Calu3 (cell line): Measurements from ENCODE around the gene SFTPA2. TPM values are rescaled to one million over a fixed set of nuclear protein-coding genes. Genes with fewer than 3 reads are reported as not detected.
"Not testable (repeated sequence)": the region's sequence is repeated elsewhere in the genome, so short reads cannot be mapped to it uniquely, and the experiment has no call there.

Experiments used
- BruUV-seq: library from RNA; stranded (reverse); fragments of 400-500 nt; replicated peaks from 2 replicates; lab custom pipeline; 2021; lab: Mats Ljungman, UMichigan
- CTCF ChIA-PET: fragments of 300-600 bp; sonication (Branson Sonifier 250); formaldehyde crosslinking; loops from one replicate; lab custom pipeline; 2022; ENCODE audit warnings: antibody characterized with exemption; lab: Charles Lee
- DNase-seq: peaks from one replicate; pipeline ENCODE4 v3.0.0; 2022
- H3K27ac Mint-ChIP-seq: one replicate; pipeline ENCODE4 v1.8.0; 2022; ENCODE audit warnings: mixed read lengths; ENCODE audit not compliant: unreplicated experiment
- H3K27me3 Mint-ChIP-seq: one replicate; pipeline ENCODE4 v1.8.0; 2022; ENCODE audit warnings: mixed read lengths; ENCODE audit not compliant: unreplicated experiment
- H3K36me3 Mint-ChIP-seq: one replicate; pipeline ENCODE4 v1.8.0; 2022; ENCODE audit warnings: mild to moderate bottlenecking, moderate library complexity, mixed read lengths; ENCODE audit not compliant: insufficient read depth, unreplicated experiment
- H3K4me1 Mint-ChIP-seq: one replicate; pipeline ENCODE4 v1.8.0; 2022; ENCODE audit warnings: mild to moderate bottlenecking, low read depth, mixed read lengths; ENCODE audit not compliant: unreplicated experiment
- H3K4me3 Mint-ChIP-seq: one replicate; pipeline ENCODE4 v1.8.0; 2022; ENCODE audit warnings: mild to moderate bottlenecking, low read depth, moderate library complexity, mixed read lengths; ENCODE audit not compliant: unreplicated experiment
- H3K9me3 Mint-ChIP-seq: one replicate; pipeline ENCODE4 v1.8.0; 2022; ENCODE audit warnings: low read depth, mixed read lengths; ENCODE audit not compliant: unreplicated experiment
- intact Hi-C: fragments of 100-400 bp; cut with micrococcal nuclease; formaldehyde crosslinking; loops from one replicate; pipeline ENCODE4 v1.10.0; 2022; ENCODE audit not compliant: unreplicated experiment
- total RNA-seq: library from RNA; stranded (reverse); gene quantifications from 2 replicates; pipeline ENCODE4 v1.2.3, GENCODE V29; 2022
- TF ChIP-seq, protein P1 (sequence below): fragments of 200-600 bp; IDR thresholded peaks from one replicate; pipeline ENCODE4 v1.8.0; 2022; ENCODE audit warnings: antibody characterized with exemption; ENCODE audit not compliant: unreplicated experiment

SFTPA2 gene
- total RNA-seq, 1 experiment from 2014 or later, result 0.21 TPM

DNA sequence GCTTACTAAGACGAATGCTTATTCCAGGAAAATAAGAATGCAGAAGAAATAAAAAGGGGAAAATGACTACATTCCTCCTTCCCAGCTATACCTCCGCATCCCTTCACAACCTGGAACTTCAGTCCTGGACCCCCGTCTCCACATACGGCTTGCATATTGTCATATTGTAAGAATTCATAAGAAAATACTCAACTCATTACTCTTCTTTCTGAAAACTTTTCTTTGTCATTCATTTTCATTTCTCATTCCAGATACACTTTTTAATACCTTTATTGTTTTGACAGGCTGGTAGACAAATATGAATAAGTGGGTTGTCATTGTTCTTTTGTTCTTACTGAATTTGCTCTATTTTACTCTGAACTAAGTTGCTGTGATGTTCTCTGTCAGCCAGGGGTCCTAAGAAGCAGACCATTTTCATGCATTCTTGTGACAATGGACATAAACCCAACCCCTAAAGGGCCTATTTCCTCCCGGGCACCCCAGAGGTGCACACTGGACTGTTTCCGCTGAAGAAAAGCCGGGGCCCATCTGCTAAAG is 23.3 kb upstream of the SFTPA2 start:
- Mint-ChIP-seq H3K4me3 (no peak overlapping the region), H3K9me3 (no peaks in the 10 kb centered on the region), H3K36me3 (no peaks in the 10 kb centered on the region), H3K27me3 (peaks cover 64% of the 10 kb centered on the region), H3K27ac (no peak overlapping the region), H3K4me1 (no peaks in the 10 kb centered on the region)
- intact Hi-C loops, result no loop called here
- TF ChIP-seq, protein P1, sequence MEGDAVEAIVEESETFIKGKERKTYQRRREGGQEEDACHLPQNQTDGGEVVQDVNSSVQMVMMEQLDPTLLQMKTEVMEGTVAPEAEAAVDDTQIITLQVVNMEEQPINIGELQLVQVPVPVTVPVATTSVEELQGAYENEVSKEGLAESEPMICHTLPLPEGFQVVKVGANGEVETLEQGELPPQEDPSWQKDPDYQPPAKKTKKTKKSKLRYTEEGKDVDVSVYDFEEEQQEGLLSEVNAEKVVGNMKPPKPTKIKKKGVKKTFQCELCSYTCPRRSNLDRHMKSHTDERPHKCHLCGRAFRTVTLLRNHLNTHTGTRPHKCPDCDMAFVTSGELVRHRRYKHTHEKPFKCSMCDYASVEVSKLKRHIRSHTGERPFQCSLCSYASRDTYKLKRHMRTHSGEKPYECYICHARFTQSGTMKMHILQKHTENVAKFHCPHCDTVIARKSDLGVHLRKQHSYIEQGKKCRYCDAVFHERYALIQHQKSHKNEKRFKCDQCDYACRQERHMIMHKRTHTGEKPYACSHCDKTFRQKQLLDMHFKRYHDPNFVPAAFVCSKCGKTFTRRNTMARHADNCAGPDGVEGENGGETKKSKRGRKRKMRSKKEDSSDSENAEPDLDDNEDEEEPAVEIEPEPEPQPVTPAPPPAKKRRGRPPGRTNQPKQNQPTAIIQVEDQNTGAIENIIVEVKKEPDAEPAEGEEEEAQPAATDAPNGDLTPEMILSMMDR, result no peak
- DNase-seq, result no peak
- BruUV-seq, result no TSS peak
- CTCF ChIA-PET, result no interaction called here

DNA sequence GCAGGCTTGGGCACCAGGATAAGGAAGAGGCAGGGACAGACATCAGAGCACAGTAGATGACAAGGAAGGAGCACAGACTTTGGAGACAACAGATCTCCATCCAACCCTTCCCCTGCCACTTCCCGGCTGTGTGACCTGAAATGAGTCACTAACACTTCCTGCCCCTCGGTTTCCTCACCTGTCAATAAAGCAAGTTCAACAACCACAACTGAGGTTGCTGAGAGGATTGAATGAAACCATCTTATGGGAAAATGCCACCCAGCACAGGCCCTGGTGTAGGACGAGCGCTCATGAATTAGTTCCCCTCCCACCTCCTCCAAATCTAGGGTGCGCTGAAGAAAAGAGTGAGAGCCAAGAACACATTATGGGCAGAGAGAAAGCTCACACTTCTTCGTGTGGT is 22.7 kb upstream of the SFTPA2 start:
- DNase-seq, H3K4me3 Mint-ChIP-seq, BruUV-seq, H3K27ac Mint-ChIP-seq, intact Hi-C loops, H3K4me1 Mint-ChIP-seq, CTCF ChIA-PET, H3K9me3 Mint-ChIP-seq, H3K36me3 Mint-ChIP-seq: not testable (repeated sequence)
- peaks cover 63% of the 10 kb centered on the region for H3K27me3 Mint-ChIP-seq

DNA sequence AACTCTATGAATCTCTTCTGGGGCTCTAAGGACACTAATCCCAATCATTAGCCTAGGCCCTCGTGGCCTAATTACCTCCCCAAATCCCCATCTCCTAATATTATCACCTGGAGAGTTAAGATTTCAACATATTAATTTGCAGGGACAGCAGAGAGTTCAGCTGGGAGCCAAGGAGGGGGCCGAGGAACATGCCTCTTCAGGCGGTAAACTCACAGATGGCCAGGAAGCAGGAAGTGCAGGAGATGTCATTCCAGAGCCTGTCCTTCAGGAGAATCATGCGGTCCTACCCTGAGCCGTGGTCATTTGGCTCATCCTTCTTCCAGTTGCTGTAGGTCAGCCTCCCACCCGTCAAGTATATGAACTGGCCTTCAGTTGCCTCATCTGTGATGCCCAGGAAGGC is 21.9 kb upstream of the SFTPA2 start:
- H3K27ac Mint-ChIP-seq, result no peak overlapping the region
- H3K36me3 Mint-ChIP-seq, result no peaks in the 10 kb centered on the region
- CTCF ChIA-PET, result no interaction called here
- peaks cover 63% of the 10 kb centered on the region for H3K27me3 Mint-ChIP-seq
- no TSS peak for BruUV-seq
- intact Hi-C loops, result no loop called here
- no peaks in the 10 kb centered on the region for H3K4me1 Mint-ChIP-seq
- DNase-seq, result no peak
- TF ChIP-seq, protein P1, result no peak
- H3K4me3 Mint-ChIP-seq, result no peak overlapping the region
- H3K9me3 Mint-ChIP-seq, result no peaks in the 10 kb centered on the region

DNA sequence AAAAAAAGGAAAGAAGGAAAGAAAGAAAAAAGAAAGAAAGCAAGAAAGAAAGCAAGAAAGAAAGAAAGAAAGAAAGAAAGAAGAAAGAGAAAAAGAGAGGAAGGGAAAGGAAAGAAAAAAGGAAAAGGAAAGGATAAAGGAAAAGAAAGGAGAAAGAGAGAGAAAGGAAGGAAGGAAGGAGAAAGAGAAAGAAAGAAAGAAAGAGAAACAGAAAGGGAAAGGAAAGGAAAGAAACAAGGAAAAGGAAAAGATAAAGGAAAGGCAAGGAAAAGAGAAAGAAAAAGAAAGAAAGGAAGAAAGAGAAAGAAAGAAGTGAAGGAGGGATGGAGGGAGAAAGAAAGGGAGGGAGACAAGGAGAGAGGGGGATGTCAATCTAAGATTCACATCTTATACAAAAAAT is 20.8 kb upstream of the SFTPA2 start:
- Mint-ChIP-seq H3K4me3 (no peak overlapping the region), H3K36me3 (no peaks in the 10 kb centered on the region), H3K4me1 (no peaks in the 10 kb centered on the region), H3K27me3 (peaks cover 58% of the 10 kb centered on the region), H3K27ac (no peak overlapping the region), H3K9me3 (no peaks in the 10 kb centered on the region)
- no TSS peak for BruUV-seq
- TF ChIP-seq, protein P1, result no peak
- intact Hi-C loops, result no loop called here
- no peak for DNase-seq
- CTCF ChIA-PET, result no interaction called here

DNA sequence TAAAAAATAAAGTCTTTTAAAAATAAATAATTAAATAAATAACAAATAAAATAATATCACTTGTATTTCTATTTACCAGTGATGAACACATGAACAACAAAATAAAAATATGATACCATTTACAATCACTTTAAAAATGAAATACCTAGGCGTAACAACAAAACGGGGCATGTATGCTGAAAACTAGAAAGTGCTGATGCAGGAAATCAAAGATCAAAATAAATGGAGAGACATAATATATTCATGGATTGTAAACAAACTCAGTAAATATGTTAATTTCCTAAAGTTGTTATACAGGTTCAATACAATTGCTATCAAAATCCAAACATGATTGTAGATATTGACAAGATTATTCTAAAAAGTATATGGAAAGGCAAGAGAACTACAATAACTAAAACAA is 19.2 kb upstream of the SFTPA2 start:
- TF ChIP-seq, protein P1, result no peak
- CTCF ChIA-PET, result no interaction called here
- intact Hi-C loops, result no loop called here
- no peak for DNase-seq
- no TSS peak for BruUV-seq
- no peaks in the 10 kb centered on the region for H3K4me1 Mint-ChIP-seq
- no peak overlapping the region for H3K4me3 Mint-ChIP-seq
- no peaks in the 10 kb centered on the region for H3K36me3 Mint-ChIP-seq
- no peak overlapping the region for H3K27ac Mint-ChIP-seq
- peaks cover 45% of the 10 kb centered on the region for H3K27me3 Mint-ChIP-seq
- H3K9me3 Mint-ChIP-seq, result no peaks in the 10 kb centered on the region

DNA sequence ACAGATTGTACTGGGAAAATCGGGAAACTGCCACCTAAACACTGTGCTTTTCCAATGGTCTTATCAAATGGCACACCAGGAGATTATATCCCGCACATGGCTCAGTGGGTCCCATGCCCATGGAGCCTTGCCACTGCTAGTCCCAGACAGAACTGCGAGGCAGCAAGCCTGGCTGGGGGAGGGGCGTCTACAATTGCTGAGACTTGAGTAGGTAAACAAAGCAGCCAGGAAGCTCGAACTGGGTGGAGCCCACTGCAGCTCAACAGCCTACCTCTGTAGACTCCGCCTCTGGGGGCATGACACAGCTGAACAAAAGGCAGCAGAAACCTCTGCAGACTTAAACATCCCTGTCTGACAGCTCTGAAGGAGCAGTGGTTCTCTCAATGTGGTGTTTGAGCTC is 10.4 kb upstream of the SFTPA2 start:
- BruUV-seq, H3K27ac Mint-ChIP-seq, CTCF ChIA-PET, H3K4me3 Mint-ChIP-seq, DNase-seq, H3K36me3 Mint-ChIP-seq, intact Hi-C loops, H3K9me3 Mint-ChIP-seq, H3K4me1 Mint-ChIP-seq: not testable (repeated sequence)
- peaks cover 42% of the 10 kb centered on the region for H3K27me3 Mint-ChIP-seq
